ENCODE results near the gene SIT1. TPM values are rescaled to one million over a fixed set of nuclear protein-coding genes. Genes with fewer than 3 reads are reported as not detected.
"Not testable (repeated sequence)": the region's sequence is repeated elsewhere in the genome, so short reads cannot be mapped to it uniquely, and the experiment has no call there.

The SIT1 gene
- polyA plus RNA-seq, 1 experiment: not detected

DNA sequence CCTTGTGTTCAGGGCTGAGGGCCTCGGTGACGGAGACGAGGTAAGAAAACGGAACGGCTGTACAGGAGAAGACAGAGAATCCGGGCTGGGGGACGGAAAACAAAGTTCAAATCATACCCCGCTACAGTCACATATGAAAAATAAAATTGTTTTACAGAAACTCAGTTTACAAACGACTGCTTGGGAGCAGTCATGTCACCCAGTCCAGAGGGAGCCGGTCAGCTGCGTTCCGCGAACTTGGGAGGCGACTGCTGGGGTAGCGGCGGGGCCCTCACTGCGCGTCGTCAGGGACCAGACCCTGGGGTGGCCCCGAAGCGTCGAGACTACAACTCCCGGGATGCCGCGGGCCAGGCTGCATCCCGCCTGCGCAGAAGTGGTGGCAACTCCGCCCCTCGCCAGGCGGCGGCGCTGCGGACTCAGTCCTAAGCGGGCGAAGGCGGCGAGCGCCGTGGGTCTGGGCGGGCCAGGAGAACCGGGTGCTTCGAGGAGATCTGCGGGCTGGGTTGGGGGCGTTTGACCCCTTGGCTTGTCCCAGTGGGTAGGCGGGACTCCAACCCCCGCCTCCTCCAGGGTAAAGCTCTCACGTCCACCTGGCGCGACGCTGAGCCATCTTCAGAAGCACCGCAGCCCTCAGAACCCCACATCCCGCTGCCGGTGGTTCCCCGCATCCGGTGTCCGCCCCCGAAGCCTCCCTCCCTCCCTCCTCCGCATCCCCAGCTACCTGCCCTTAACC, 4.0 kb downstream of the SIT1 start:
- no peak for DNase-seq (ENCODE audit: low read depth)
- H3K36me3 ChIP-seq (ENCODE audit: control insufficient read depth, insufficient read depth, low read length): no peaks in the 10 kb centered on the region
- no peaks in the 10 kb centered on the region for H3K27me3 ChIP-seq (ENCODE audit: control insufficient read depth, insufficient read depth, low read length)
- H3K4me3 ChIP-seq (ENCODE audit: low read depth, low read length): peak overlapping the region; percentile 48
- CTCF ChIA-PET: interaction anchor here (0.6 to 5.3 kb wide), 32 partner anchors 10 to 530 kb away, joined by 3 to 43 read pairs (median 4); partner anchors contain the start of genes ARHGEF39, CCDC107, RMRP and TPM2
- TF ChIP-seq, protein P1, sequence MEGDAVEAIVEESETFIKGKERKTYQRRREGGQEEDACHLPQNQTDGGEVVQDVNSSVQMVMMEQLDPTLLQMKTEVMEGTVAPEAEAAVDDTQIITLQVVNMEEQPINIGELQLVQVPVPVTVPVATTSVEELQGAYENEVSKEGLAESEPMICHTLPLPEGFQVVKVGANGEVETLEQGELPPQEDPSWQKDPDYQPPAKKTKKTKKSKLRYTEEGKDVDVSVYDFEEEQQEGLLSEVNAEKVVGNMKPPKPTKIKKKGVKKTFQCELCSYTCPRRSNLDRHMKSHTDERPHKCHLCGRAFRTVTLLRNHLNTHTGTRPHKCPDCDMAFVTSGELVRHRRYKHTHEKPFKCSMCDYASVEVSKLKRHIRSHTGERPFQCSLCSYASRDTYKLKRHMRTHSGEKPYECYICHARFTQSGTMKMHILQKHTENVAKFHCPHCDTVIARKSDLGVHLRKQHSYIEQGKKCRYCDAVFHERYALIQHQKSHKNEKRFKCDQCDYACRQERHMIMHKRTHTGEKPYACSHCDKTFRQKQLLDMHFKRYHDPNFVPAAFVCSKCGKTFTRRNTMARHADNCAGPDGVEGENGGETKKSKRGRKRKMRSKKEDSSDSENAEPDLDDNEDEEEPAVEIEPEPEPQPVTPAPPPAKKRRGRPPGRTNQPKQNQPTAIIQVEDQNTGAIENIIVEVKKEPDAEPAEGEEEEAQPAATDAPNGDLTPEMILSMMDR (IDR thresholded peaks at IDR 0.05; ENCODE audit: insufficient read depth, low read depth, low read length): peak; percentile 95
- POLR2A ChIA-PET: interaction anchor here (0.6 kb wide), 1 partner anchor 133 kb away, joined by 7 read pairs; no protein-coding TSS in a partner anchor

DNA sequence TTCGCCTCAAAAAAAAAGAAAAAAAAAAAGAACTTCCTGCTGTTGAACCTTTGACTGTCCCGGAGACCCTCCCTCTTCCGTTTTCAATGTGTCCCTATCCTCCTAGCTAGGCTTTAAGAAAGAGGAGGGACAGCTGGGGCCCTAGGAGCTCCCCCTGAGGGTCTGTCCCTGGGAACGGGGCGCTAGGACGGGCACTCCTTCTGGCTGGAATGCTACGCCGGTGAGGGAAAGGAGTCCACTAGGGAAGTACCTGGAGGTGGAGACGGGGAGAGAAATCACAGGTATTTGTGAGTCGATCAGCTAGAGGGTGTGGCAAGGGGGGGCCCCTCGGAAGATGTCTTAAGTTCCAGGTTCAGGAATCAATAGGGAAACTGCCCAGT, 4.6 kb downstream of the SIT1 start:
- no peak for DNase-seq (ENCODE audit: low read depth)
- TF ChIP-seq, protein P1 (IDR thresholded peaks at IDR 0.05; ENCODE audit: insufficient read depth, low read depth, low read length): peak; percentile 43
- no peaks in the 10 kb centered on the region for H3K27me3 ChIP-seq (ENCODE audit: control insufficient read depth, insufficient read depth, low read length)
- POLR2A ChIA-PET: no interaction called here
- peak overlapping the region; percentile 48 for H3K4me3 ChIP-seq (ENCODE audit: low read depth, low read length)
- no peaks in the 10 kb centered on the region for H3K36me3 ChIP-seq (ENCODE audit: control insufficient read depth, insufficient read depth, low read length)
- CTCF ChIA-PET: interaction anchor here (0.6 to 5.3 kb wide), 23 partner anchors 11 to 530 kb away, joined by 3 to 43 read pairs (median 5); partner anchors contain the start of genes ARHGEF39, CCDC107, RMRP and TPM2

DNA sequence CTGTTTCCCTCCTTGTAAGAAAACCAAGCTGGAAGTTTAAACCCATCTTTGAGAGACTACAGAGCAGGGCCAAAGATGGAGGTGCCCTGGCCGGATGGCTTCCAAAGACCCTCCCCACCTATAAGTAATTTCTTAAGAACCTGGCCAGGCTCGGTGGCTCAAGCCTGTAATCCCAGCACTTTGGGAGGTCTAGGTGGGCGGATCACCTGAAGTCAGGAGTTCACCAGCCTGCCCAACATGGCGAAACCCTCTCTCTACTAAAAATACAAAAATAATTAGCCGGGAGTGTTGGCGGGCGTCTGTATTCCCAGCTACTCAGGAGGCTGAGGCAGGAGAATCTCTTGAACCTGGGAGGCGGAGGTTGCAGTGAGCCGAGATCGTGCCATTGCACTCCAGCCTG, 5.0 kb downstream of the SIT1 start:
- POLR2A ChIA-PET: interaction anchor here (0.7 kb wide), 1 partner anchor 82 kb away, joined by 5 read pairs; no protein-coding TSS in a partner anchor
- H3K36me3 ChIP-seq (ENCODE audit: control insufficient read depth, insufficient read depth, low read length); DNase-seq (ENCODE audit: low read depth): not testable (repeated sequence)

DNA sequence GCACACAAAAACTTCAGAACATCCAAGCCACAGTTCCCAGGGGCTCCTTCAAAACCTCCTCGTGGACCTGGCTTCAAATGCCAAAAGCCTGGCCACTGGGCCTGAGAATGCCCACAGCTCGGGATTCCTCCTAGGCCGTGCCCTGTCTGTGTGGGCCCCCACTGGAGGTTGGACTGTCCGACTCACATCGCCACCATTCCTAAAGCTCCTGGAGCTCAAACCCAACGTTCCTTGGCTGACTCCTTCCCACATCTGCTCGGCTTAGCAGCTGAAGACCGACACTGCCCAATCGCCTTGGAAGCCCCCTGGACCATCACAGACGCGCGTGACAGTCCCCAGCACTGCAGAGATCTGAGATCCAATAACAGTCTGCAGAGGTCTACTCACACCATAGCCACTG, 7.7 kb downstream of the SIT1 start:
- POLR2A ChIA-PET: no interaction called here

More for the DNA sequence above, 5.0 kb downstream of the SIT1 start:
- CTCF ChIA-PET: interaction anchor here (0.6 to 5.3 kb wide), 20 partner anchors 11 to 144 kb away, joined by 3 to 43 read pairs (median 5); partner anchors contain the start of genes ARHGEF39, CCDC107, RMRP and TPM2
- H3K27me3 ChIP-seq (ENCODE audit: control insufficient read depth, insufficient read depth, low read length); H3K4me3 ChIP-seq (ENCODE audit: low read depth, low read length): not testable (repeated sequence)

DNA sequence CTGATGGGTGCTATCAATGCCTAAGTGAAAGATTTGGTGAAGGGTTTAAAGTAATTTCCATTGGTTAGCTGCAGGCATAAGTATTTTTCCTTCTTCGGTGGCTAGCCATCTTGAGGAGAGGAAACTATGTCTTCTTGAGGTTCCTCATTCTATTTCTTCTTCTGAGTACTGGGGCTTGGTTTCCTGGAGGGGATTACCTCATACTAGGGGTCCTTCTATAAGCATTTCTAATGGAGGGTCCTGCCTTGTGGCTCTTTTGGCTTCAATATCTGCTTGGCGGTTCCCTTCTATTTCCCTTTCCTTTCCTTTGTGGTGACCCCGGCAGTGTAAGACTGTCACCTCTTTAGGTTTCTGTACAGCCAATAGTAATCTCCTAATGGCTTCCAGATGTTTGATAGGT, 9.3 kb downstream of the SIT1 start:
- H3K27me3 ChIP-seq (ENCODE audit: control insufficient read depth, insufficient read depth, low read length); DNase-seq (ENCODE audit: low read depth); H3K4me3 ChIP-seq (ENCODE audit: low read depth, low read length); POLR2A ChIA-PET; H3K36me3 ChIP-seq (ENCODE audit: control insufficient read depth, insufficient read depth, low read length): not testable (repeated sequence)
- CTCF ChIA-PET: interaction anchor here (2.1 kb wide), 1 partner anchor 11 kb away, joined by 4 read pairs; no protein-coding TSS in a partner anchor

More for the DNA sequence above, 7.7 kb downstream of the SIT1 start:
- Histone ChIP-seq H3K4me3 (ENCODE audit: low read depth, low read length) (no peak overlapping the region), H3K36me3 (ENCODE audit: control insufficient read depth, insufficient read depth, low read length) (no peaks in the 10 kb centered on the region), H3K27me3 (ENCODE audit: control insufficient read depth, insufficient read depth, low read length) (no peaks in the 10 kb centered on the region)
- DNase-seq (ENCODE audit: low read depth): no peak
- CTCF ChIA-PET: interaction anchor here (0.9 to 2.1 kb wide), 3 partner anchors 12 to 53 kb away, joined by 3 to 4 read pairs (median 3); no protein-coding TSS in a partner anchor
- TF ChIP-seq, protein P1 (IDR thresholded peaks at IDR 0.05; ENCODE audit: insufficient read depth, low read depth, low read length): no peak

DNA sequence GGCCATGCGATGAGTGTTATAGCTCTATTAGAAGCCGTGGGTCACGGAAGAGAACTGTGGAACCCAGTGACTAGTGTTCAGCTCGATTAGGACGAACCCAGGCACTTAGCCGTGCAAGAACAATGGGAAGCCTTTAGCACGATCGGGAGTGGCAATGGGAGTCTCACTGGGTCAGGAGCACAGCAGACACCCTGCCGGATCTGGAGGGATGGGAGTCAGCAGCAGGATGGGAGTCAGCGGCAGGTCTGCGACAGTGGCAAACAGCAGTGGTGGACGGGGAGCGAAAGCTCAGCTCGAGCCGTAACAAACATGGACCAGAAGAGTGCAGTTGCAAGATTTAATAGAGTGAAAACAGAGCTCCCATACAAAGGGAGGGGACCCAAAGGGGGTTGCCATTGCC, 10.3 kb downstream of the SIT1 start:
- DNase-seq (ENCODE audit: low read depth); H3K27me3 ChIP-seq (ENCODE audit: control insufficient read depth, insufficient read depth, low read length); POLR2A ChIA-PET; H3K4me3 ChIP-seq (ENCODE audit: low read depth, low read length); H3K36me3 ChIP-seq (ENCODE audit: control insufficient read depth, insufficient read depth, low read length): not testable (repeated sequence)
- CTCF ChIA-PET: interaction anchor here (0.6 to 1.7 kb wide), 3 partner anchors 18 to 29 kb away, joined by 3 to 8 read pairs (median 3); partner anchors contain the start of gene CCDC107
